ENCODE measurements around the gene STX1A.
A peak's percentile ranks its signal among the peaks of the same experiment; 100 is the strongest.
"Not testable (repeated sequence)": the region's sequence is repeated elsewhere in the genome, so short reads cannot be mapped to it uniquely, and the experiment has no call there.

The STX1A gene

DNA sequence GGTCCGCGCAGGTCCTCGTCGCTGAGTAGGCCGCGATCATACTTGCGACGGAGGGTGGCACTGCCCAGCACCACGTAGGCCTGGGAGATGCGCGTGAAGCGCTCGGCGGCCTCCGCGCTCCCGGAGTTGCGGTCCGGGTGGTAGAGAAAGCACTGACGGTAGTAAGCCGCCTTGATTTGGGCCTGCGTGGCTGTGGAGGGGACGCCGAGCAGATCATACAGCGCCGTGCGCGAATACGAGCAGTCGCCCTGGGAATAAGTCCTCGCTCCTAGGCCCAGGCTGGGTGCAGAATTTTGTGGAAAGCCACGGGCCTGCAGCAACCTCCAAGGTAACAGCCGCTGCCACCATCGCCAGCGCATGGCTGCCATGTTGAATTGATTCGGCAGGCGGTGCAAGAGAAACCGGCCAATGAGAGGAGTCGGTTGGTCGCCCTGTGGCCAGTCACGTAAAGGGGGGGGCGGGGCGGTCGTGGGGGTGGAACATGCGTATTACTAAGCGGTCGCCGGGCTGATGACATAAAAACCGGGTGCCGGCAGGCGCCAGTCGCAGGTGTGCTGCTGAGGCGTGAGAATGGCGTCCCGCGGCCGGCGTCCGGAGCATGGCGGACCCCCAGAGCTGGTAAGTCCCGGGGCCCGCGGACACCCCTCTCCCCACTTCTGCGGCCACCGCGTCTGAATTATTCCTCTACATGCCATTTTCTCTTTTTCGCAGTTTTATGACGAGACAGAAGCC, 36.2 kb downstream of the STX1A start, which contains the start of the genes BUD23 and DNAJC30:
BUD23 (plus strand) TSS at position 542 of the 732 bp plus-strand sequence; CDS start at position 571, 29 bp downstream.
DNAJC30 (minus strand) TSS at position 398 of the 732 bp plus-strand sequence; CDS start at position 368, 30 bp downstream.
- peak; percentile 95 for DNase-seq (ENCODE audit: low read depth, low spot score)

DNA sequence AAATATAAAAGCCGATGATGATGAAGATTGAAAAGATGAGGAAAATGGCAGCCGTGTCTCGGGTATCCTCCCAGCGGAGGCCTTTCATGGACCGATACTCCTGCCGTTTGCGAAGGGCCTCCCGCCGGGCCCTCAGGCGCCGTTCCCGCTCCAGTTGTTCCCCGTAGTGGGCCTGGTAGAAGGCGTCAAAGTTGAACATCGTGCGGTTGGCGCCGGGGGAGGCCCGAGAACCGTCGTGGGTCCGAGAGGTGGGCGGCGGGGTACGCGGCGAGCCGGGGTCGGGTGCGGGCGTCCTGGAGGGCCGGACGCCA, 36.8 kb downstream of the STX1A start:
- DNase-seq (ENCODE audit: low read depth, low spot score) = no peak

DNA sequence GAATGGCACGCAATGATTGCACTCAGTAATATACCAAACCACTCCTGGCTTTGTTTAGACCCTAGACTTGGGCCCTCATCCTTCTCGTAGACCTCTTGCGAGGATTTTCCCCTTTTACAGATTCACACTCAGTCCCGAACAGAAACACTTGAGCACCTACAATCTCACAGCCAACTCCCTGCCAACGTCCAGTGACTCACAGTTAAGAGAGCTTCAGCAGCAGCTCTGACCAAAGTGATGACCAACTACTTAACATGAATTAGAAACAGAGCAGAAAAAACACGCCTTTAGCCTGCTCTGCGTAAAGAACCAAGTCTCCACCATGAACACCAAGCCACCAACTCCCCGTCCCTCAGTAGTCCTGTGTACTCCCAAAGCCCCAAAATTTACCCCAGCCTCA, 38.4 kb downstream of the STX1A start:
- no peak for DNase-seq (ENCODE audit: low read depth, low spot score)

DNA sequence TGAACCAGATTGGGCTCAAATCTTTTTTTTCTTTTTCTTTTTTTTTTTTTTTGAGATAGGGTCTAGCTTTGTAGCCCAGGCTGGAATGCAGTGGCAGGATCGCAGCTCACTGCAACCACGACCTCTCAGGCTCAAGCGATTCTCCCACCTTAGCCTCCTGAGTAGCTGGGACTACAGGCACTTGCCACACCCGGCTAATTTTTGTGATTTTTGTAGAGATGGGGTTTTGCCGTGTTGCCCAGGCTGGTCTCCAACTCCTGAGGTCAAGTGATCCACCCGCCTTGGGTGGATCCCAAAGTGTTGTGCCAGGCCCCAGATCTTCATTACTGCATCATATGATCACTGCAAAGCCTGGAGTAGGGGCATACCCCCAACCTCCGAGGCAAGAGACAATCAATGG, 39.0 kb downstream of the STX1A start:
- DNase-seq (ENCODE audit: low read depth, low spot score) = no peak

DNA sequence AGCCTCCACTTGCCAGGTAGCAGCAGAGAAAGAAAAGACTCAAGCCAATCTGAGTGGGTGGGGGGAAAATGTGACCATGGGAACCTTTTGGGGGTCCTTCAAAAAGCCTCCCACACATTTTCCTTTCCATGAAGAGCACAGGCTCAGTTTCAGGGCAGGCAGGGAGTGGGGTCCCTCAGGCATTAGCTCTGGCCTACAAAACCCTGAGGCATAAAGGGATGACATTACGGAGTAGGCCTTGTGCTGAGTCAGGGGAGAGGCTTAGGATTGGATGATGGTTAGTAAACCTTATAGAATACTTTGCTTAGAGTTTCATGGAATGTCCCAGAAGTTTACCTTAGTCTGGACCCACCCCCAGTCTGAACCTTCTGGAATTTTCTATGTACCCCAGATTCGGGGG, 39.8 kb downstream of the STX1A start:
- DNase-seq (ENCODE audit: low read depth, low spot score) = no peak

DNA sequence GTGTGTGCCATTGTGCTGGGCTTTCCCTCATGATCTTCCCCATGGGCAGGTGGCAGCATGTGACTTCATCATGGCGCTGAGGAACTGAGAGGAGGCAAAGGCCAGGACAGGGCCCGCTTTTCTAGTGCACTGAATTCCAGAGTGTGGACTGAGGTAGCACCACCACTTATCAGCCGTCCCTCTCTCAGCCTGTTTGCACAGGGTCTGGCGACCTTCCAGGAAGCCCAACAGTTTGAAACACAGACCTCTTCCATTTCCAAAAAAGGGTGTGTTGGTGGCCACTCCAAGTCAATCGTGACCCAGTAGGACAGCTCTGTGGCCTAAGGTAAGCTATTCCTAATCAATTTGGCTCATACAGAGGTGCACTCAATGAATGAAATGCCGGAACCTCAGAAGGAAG, 40.6 kb downstream of the STX1A start:
- no peak for DNase-seq (ENCODE audit: low read depth, low spot score)

DNA sequence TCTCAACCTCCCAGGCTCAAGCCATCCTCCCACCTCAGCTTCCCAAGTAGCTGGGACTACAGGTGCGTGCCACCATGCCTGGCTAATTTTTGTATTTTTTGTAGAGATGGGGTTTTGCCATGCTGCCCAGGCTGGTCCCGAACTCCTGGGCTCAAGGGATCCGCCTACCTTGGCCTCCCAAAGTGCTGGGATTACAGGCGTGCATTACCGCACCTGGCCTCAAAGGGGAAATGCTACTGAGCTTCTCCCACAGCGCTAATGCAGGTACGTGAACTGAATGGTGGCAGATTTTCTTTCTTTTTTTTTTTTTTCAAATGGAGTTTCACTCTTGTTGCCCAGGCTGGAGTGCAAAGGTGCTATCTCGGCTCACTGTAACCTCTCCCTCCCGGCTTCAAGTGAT, 43.4 kb downstream of the STX1A start:
- not testable (repeated sequence) for DNase-seq (ENCODE audit: low read depth, low spot score)

DNA sequence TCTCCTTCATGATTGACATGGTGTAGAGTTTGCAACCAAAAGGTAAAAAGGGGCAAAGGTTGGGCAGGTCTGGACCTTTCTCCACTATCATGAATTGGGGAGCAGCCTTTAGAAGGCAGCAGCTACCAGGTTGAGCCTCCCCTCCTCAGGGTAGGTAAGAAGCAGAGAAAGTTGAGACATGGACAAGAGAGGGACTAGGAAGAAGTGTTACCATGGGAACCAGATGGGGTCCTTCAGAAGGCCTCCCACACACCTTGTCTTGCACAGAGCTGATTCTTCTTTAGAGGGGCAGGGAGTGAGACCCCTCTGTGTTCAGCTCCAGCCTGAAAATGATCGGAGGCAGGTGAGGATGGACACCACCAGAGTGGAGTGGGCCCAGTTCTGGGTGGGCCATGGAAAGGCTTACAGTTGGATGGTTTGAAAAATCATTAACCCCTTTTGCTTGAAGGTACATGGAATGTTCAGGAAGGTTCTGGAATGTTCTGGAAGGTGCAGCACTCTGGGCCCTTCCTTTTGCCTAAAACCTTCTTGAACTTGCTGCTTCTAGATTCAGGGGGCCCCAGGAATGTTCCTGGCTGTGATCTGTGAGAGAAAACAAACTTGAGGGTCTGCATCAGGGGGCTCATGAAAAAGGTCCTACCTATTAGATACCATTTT, 44.9 kb downstream of the STX1A start:
- DNase-seq (ENCODE audit: low read depth, low spot score) = no peak

DNA sequence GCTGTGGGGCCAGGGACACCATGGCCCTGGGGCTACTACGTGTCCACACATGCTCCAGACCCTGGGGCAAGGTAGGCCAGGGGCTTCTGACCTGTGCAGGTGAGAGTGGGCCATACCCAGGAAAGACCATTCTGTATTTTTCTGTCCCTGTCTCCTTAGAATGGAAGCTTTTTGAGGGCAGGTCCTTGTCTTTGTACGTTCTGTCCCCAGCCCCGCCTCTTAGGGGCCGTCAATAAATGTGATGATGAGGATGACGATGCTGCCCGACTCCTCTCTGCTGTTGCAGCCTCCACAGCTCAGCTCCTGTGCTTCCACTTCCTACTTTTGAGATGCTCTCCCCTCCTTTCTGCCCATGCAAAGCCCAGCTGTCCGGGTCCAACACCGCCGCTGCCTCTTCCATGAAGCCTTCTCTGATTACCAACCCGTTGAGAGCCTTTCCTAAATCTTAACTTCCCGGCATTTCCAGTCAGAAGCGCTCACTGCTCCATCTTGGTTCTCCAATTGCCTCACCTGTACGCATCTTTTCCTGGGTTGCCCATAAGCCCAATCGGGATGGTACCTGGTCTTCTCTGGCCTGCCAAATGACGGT, 47.5 kb downstream of the STX1A start:
- DNase-seq (ENCODE audit: low read depth, low spot score) = no peak

DNA sequence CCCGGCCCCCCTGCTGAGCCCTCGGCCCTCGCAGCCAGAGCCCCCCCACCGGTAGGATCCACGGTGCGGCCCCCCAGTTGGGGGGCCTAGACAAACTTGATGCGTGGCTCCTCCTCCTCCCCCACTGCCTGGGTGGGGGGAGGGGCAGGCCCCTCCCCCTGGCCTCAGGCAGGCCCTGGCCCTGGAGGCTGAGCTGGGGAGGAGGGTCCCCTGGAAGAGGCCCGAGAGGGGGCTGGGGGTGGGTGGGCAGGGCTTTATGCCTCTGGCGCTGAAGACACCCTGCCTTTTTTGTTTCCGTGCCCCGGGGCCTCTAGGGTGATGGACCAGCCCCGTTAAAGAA, 48.2 kb downstream of the STX1A start:
- no peak for DNase-seq (ENCODE audit: low read depth, low spot score)

DNA sequence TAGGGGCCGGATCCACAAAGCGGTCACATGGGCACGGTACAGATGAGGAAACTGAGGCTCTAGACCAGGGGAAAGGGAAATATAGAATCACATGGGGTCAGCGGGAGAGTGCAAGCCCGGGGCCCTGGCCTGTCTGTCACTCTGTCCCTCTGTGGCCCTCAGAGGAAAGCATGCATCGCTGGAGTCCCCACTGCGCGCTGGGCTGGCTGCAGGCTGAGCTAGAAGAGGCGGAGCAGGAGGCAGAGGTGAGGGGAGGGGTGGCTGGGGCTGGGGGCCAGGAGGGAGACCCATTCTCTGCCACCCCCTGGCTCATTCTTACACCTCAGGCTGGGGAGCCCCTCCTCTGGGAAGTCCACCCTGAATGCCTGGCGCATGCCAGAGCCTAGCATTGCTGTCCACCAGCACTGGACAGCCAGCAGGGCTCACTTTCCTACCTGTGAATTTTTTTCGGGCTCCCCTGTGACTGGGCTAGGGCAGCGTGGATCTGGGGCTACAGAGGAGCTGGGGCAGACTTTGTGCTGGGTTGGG, 49.5 kb downstream of the STX1A start:
- no peak for DNase-seq (ENCODE audit: low read depth, low spot score)

DNA sequence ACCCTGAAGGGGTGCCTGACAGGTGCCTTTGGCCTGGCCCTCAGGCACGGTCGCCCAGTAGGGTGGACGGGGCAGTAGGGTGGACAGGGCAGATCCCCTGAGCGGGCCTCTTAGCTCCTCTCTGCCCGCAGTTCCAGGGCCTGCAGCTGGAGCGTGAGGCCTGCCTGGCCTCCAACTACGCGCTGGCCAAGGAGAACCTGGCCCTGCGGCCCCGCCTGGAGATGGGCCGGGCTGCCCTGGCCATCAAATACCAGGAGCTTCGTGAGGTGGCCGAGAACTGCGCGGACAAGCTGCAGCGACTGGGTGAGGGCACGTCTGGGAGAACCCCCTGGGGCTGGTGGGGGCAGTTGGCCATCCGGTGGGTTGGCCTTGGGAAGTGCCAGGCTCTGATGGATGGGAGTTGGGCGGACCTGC, 50.2 kb downstream of the STX1A start:
- no peak for DNase-seq (ENCODE audit: low read depth, low spot score)

DNA sequence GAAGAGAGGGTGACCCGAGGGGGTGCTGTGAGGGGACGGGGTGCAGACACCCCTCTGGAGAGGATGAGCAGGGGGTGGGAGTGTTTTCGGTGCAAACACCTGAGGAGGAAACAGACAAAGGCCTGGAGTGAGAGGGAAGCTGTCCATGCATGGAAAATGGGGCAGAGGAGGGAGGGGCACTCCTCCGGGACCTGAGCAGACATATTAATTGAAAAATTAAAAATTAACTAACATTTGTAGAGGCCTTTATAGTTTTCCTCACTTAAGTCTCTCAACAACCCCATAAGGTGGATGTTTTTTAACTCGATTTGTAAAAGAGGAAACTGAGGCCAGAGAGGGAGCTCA, 50.6 kb downstream of the STX1A start:
- no peak for DNase-seq (ENCODE audit: low read depth, low spot score)

DNA sequence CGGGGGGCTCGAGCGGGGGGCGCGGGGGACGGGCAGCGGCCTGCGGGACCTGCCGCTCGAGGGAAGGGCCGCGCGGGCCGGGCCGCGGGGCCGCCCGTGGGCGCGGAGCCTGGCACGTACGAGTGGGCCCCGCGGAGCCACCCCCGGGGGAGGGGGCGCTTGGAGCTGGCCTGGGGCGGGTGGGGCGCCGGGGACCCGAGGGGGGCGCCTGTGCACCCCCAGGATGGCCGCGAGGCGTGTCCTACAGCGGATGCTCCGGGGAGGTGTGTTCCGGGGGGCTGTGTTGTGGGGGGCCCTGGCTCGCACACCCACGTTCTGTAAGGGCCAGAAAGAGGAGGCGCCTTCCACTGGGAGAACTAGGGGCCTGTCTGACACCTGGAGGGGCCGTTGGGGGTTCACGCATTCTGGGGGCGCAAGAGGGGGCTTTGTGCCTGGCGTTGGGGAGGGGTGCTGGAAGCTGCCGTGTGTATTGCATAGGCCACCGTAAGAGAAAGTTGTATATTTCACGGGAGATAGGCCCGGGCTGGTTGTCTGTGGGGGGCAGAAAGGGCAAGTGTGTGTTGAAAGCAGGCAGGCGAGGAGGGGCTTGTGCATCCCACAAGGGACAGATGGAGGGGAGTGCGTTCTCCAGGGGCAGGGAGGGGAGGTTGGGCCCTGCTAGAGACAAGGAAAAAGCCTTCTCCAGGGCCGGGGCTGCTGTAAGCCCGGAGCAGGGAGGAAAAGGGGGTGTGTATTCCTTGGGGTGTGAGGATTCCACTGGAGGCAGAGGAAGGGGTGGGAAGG, 51.2 kb downstream of the STX1A start:
- no peak for DNase-seq (ENCODE audit: low read depth, low spot score)

DNA sequence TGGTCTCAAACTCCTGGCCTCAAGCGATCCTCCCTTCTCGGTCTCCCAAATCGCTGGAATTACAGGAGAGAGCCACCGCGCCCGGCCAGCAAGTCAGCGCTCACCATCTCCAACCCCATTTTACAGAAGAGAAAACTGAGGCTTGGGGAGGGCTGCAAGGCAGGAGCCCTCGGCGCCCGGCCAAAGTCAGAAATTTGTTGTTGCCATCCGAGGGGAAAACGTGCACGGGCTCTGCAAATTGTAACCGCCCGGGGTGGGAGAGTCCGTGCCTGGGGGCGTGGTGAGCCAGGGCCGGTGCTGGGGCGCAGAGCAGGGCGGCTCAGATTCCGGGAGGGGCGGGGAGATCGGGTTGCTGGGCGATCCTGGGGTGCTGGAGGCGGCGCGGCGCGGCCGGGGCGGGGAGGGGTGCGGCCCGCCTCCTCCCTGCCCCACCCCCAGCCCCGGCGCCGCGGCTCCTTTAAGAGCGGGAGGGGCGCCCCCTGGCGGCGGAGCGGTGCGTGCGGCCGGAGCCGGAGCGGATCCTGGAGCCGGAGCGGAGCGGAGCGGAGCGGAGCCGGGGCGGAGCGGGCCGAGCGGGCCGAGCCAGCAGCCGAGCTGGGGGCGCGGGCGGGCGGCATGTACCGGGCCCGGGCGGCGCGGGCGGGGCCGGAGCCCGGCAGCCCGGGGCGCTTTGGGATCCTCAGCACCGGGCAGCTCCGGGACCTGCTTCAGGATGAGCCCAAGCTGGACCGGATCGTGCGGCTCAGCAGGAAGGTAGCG, 51.9 kb downstream of the STX1A start, which contains the start of gene VPS37D:
VPS37D (plus strand) TSS at position 488 of the 759 bp plus-strand sequence; CDS start at position 616, 128 bp downstream.
- peak; percentile 86 for DNase-seq (ENCODE audit: low read depth, low spot score)

DNA sequence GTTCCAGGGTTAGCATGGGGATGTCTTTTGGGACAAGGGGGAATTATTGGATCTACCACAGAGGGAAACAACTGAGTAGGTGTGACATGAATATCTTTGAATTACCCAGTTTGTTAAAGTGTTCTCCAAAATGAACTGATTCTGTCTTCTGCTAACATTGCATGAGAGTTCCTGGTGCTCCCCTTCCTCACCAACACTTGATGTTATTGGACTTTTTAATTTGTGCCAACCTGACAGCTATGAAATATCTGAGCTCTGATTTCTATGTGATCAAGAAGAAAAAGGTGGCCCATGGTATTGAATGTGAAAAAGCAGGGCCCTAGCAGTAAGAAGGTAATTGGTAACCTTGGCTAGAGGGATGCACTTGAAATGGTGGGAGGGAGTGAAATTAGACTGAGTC, 56.4 kb downstream of the STX1A start:
- DNase-seq (ENCODE audit: low read depth, low spot score) = no peak

DNA sequence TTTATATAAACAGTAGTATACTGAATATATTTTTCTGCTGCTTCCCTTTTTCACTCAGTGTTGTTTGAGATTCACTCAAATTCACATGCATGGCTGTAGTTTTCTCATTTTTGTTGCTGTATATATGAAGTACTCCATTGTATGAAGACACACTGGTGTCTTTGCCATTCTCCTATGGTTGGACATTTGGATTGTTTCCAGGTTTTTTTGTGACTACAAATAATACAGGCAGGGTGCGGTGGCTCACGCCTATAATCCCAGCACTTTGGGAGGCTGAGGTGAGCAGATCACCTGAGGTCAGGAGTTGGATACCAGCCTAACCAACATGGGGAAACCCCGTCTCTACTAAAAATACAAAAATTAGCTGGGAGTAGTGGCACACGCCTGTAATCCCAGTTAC, 58.9 kb downstream of the STX1A start:
- not testable (repeated sequence) for DNase-seq (ENCODE audit: low read depth, low spot score)

DNA sequence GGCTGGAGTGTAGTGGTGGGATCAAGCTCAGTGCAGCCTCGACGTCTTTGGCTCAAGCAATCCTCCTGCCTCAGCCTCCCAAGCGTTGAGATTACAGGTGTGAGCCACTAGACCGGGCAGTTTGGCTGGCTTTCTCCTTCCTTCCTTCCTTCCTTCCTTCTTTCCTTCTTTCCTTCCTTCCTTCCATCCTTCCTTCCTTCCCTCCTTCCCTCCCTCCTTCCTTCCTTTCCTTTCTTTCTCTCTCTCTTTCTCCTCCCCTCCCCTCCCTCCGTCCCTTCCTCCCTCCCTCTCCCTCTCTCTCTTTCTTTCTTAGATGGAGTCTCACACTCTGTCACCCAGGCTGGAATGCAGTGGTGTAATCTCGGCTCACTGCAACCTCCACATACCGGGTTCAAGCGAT, 59.5 kb downstream of the STX1A start:
- DNase-seq (ENCODE audit: low read depth, low spot score) = no peak

DNA sequence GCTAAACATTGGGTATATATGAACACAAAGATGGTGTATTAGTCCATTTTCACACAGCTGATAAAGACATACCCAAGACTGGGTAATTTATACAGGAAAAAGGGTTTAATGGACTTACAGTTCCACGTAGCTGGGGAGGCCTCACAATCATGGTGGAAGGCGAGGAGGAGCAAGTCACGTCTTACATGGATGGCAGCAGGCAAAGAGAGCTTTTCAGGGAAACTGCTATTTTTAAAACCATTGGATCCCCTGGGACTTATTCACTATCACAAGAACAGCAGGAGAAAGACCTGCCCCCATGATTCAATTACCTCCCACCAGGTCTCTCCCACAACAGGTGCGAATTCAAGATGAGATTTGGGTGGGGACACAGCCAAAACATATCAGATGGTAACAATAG, 64.2 kb downstream of the STX1A start:
- DNase-seq (ENCODE audit: low read depth, low spot score) = not testable (repeated sequence)

DNA sequence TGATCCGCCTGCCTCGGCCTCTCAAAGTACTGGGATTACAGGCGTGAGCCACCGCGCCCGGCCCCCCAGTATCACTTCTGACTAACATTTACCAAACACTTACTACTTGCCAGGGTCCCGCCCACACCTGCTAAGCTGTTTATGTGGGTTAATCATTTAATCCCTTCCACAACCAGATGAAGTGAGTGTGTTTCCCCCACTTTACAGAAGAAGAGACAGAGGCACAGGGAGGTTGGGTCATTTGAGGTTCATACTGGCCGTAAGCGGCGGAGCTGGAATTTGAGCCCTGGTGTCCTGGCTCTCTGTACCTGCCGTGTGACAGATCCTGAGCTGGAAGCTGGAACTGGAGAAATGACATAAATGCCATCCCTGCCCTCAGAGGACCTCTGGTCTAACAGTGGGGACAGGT, 66.9 kb downstream of the STX1A start:
- no peak for DNase-seq (ENCODE audit: low read depth, low spot score)

DNA sequence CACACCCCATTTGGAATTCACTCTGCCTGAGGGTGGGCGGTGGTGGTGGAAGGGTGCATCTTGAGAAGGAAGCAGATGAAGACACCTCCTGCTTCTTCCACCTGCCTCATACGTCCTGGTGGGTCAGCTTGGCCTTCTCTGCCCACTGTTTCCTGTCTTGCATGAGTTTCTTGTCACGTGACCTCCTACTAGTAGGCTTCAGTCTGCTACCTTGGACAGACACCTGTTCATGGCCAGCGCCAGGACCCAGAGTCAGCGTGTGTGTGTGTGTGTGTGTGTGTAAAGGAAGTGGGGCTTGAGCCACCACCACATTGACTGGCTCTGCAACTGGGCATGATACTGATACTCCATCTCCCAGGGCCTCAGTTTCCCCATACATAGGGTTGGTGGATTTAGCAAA, 68.9 kb downstream of the STX1A start:
- DNase-seq (ENCODE audit: low read depth, low spot score) = no peak

All from ELF-1 (cell line).